Smooth muscle cell (in vitro differentiated cells): ENCODE results near the gene CDH23. TPM values are rescaled to one million over a fixed set of nuclear protein-coding genes. Genes with fewer than 3 reads are reported as not detected.

Experiments
- DNase-seq: peaks from one replicate; lab custom pipeline; 2025; ENCODE audit not compliant: unreplicated experiment; lab: John Stamatoyannopoulos, UW
- H2AFZ ChIP-seq: fragments of 200-600 bp; sonication (generic); 2 replicates; pipeline ENCODE4 v1.6.0; 2016; ENCODE audit warnings: antibody characterized with exemption, low read depth, mild to moderate bottlenecking
- H3F3A ChIP-seq: fragments of 200-600 bp; sonication (generic); 2 replicates; pipeline ENCODE4 v1.6.0; 2017; ENCODE audit warnings: antibody characterized with exemption, low read depth
- H3K27ac ChIP-seq: fragments of 200-600 bp; sonication (generic); 2 replicates; pipeline ENCODE4 v1.5.1; 2016; ENCODE audit warnings: low read depth, mild to moderate bottlenecking
- H3K27me3 ChIP-seq: fragments of 200-600 bp; sonication (generic); 2 replicates; pipeline ENCODE4 v1.6.1; 2016; ENCODE audit warnings: low read depth, mild to moderate bottlenecking
- H3K36me3 ChIP-seq: fragments of 200-600 bp; sonication (generic); 2 replicates; pipeline ENCODE4 v1.5.1; 2016; ENCODE audit warnings: low read depth
- H3K4me1 ChIP-seq: fragments of 200-600 bp; sonication (generic); 2 replicates; pipeline ENCODE4 v1.5.1; 2016; ENCODE audit warnings: low read depth
- H3K4me2 ChIP-seq: fragments of 200-600 bp; sonication (generic); 2 replicates; pipeline ENCODE4 v1.6.0; 2016; ENCODE audit warnings: mild to moderate bottlenecking
- H3K4me3 ChIP-seq: fragments of 200-600 bp; sonication (generic); 2 replicates; pipeline ENCODE4 v1.5.1; 2016; ENCODE audit warnings: mild to moderate bottlenecking
- H3K79me2 ChIP-seq: fragments of 200-600 bp; sonication (generic); 2 replicates; pipeline ENCODE4 v1.6.0; 2016; ENCODE audit warnings: low read depth, mild to moderate bottlenecking
- H3K9ac ChIP-seq: fragments of 200-600 bp; sonication (generic); 2 replicates; pipeline ENCODE4 v1.6.0; 2016; ENCODE audit warnings: low read depth
- H3K9me3 ChIP-seq: fragments of 200-600 bp; sonication (generic); replicated peaks from 2 replicates; pipeline ENCODE4 v1.5.1; 2016; ENCODE audit warnings: low read depth
- H4K20me1 ChIP-seq: fragments of 200-600 bp; sonication (generic); 2 replicates; pipeline ENCODE4 v1.6.0; 2016; ENCODE audit warnings: low read depth
- CTCF ChIP-seq: fragments of 200-600 bp; sonication (generic); IDR thresholded peaks from 2 replicates; pipeline ENCODE4 v1.5.1; 2017; ENCODE audit warnings: borderline replicate concordance, mild to moderate bottlenecking, antibody characterized with exemption; ENCODE audit not compliant: insufficient read depth, poor library complexity, severe bottlenecking
- WGBS: methylation state at CpG from one replicate; pipeline ENCODE4 v1.1.7; 2016; ENCODE audit warnings: low lambda C conversion rate; 5-methylcytosine and 5-hydroxymethylcytosine counted together
- polyA plus RNA-seq: library from polyadenylated mRNA; unstranded; fragments of >200 nt; fragmentation: Nextera tagmentation; extraction: Ambion mirVana; gene quantifications from 2 replicates; pipeline ENCODE4 v1.2.1, GENCODE V29; 2016
- total RNA-seq: library from RNA; depleted of rRNA; stranded (reverse); fragments of >200 nt; gene quantifications from 2 replicates; pipeline ENCODE4 v1.2.3, GENCODE V29; 2014

CDH23 gene
- total and polyA plus RNA-seq, 2 experiments from 2014 or later = 0.99 to 2.5 TPM

- TF ChIP-seq CTCF = no peak
- Histone ChIP-seq H3K4me3 (no peak overlapping the region), H3K9me3 (no peaks in the 10 kb centered on the region), H3K4me1 (peaks cover 11% of the 10 kb centered on the region), H4K20me1 (no peaks in the 10 kb centered on the region), H3K9ac (no peak overlapping the region), H3K27ac (no peak overlapping the region), H3K36me3 (no peaks in the 10 kb centered on the region), H3F3A (no peaks in the 10 kb centered on the region), H2AFZ (no peak overlapping the region), H3K4me2 (no peak overlapping the region), H3K27me3 (peaks cover 7% of the 10 kb centered on the region), H3K79me2 (no peaks in the 10 kb centered on the region)
- 83% methylated on average over 3 of the region's 3 CpGs for WGBS
- DNase-seq = no peak
Observed at GRCh38 chr10:71381611-71382010, 15.1 kb upstream of the CDH23 start.

- Histone ChIP-seq H3K9me3 (no peaks in the 10 kb centered on the region), H3K27me3 (peaks cover 7% of the 10 kb centered on the region), H3K27ac (no peak overlapping the region), H3K9ac (no peak overlapping the region), H3K4me1 (peaks cover 8% of the 10 kb centered on the region), H3K79me2 (no peaks in the 10 kb centered on the region), H3K4me3 (no peak overlapping the region), H3F3A (no peaks in the 10 kb centered on the region), H3K4me2 (no peak overlapping the region), H2AFZ (no peak overlapping the region), H4K20me1 (no peaks in the 10 kb centered on the region), H3K36me3 (no peaks in the 10 kb centered on the region)
- TF ChIP-seq CTCF = no peak
- 86% methylated on average over 2 of the region's 2 CpGs for WGBS
- DNase-seq = no peak
Observed at GRCh38 chr10:71382028-71382427, 14.7 kb upstream of the CDH23 start.

GRCh38 chr10:71382757-71383156 lies 14.0 kb upstream of the CDH23 start:
- H3F3A ChIP-seq = no peaks in the 10 kb centered on the region
- H3K4me3 ChIP-seq = no peak overlapping the region
- H3K9ac ChIP-seq = no peak overlapping the region
- no peaks in the 10 kb centered on the region for H3K36me3 ChIP-seq
- 82% methylated on average over 1 of the region's 1 CpG for WGBS
- TF ChIP-seq CTCF = no peak
- H2AFZ ChIP-seq = no peak overlapping the region
- no peaks in the 10 kb centered on the region for H4K20me1 ChIP-seq
- peaks cover 8% of the 10 kb centered on the region for H3K4me1 ChIP-seq
- H3K27me3 ChIP-seq = peaks cover 12% of the 10 kb centered on the region
- no peak for DNase-seq
- H3K27ac ChIP-seq = no peak overlapping the region
- no peak overlapping the region for H3K4me2 ChIP-seq
- no peaks in the 10 kb centered on the region for H3K9me3 ChIP-seq
- H3K79me2 ChIP-seq = no peaks in the 10 kb centered on the region

GRCh38 chr10:71383972-71384687 lies 12.6 kb upstream of the CDH23 start:
- no peaks in the 10 kb centered on the region for H4K20me1 ChIP-seq
- no peak overlapping the region for H3K4me3 ChIP-seq
- no peak overlapping the region for H3K27ac ChIP-seq
- 23% methylated on average over 10 of the region's 10 CpGs for WGBS
- H3K79me2 ChIP-seq = no peaks in the 10 kb centered on the region
- no peak overlapping the region for H3K9ac ChIP-seq
- peaks cover 8% of the 10 kb centered on the region for H3K4me1 ChIP-seq
- H2AFZ ChIP-seq = no peak overlapping the region
- peak; percentile 94 for TF ChIP-seq CTCF
- H3K9me3 ChIP-seq = no peaks in the 10 kb centered on the region
- peaks cover 24% of the 10 kb centered on the region for H3K27me3 ChIP-seq
- DNase-seq = peak; percentile 54
- H3K4me2 ChIP-seq = no peak overlapping the region
- H3F3A ChIP-seq = no peaks in the 10 kb centered on the region
- H3K36me3 ChIP-seq = no peaks in the 10 kb centered on the region
